GM23338 (cell line): ENCODE data around the gene NEK10. TPM values are rescaled to one million over a fixed set of nuclear protein-coding genes. Genes with fewer than 3 reads are reported as not detected.

Experiments used
- ATAC-seq: fragments of 200-7000 bp; cut with Tn5 transposase; 3 replicates; pipeline ENCODE4 v1.9.1; 2020
- DNase-seq: peaks from one replicate; pipeline ENCODE4 v3.0.0-alpha.2; 2015; ENCODE audit warnings: low spot score
- H2AFZ ChIP-seq: fragments of 200-600 bp; sonication (generic); 2 replicates; pipeline ENCODE4 v1.8.0; 2016; ENCODE audit warnings: antibody characterized with exemption, mild to moderate bottlenecking, moderate library complexity
- H3F3A ChIP-seq: fragments of 200-600 bp; sonication (generic); replicated peaks from 2 replicates; pipeline ENCODE4 v1.8.0; 2017; ENCODE audit warnings: antibody characterized with exemption, mixed run types, low read depth
- H3K27ac ChIP-seq: fragments of 200-600 bp; sonication (generic); 2 replicates; pipeline ENCODE4 v1.6.1; 2016; ENCODE audit warnings: low read depth
- H3K27me3 ChIP-seq: fragments of 200-600 bp; sonication (generic); 2 replicates; pipeline ENCODE4 v1.8.0; 2016; ENCODE audit warnings: mild to moderate bottlenecking, mixed run types, moderate library complexity; ENCODE audit not compliant: insufficient read depth
- H3K36me3 ChIP-seq: fragments of 200-600 bp; sonication (generic); 2 replicates; pipeline ENCODE4 v1.8.0; 2016; ENCODE audit warnings: mild to moderate bottlenecking; ENCODE audit not compliant: insufficient read depth
- H3K4me1 ChIP-seq: fragments of 200-600 bp; sonication (generic); 2 replicates; pipeline ENCODE4 v1.8.0; 2016; ENCODE audit warnings: mild to moderate bottlenecking, moderate library complexity; ENCODE audit not compliant: insufficient read depth
- H3K4me2 ChIP-seq: fragments of 200-600 bp; sonication (generic); 2 replicates; pipeline ENCODE4 v1.7.1; 2017; ENCODE audit warnings: mixed run types
- H3K4me3 ChIP-seq: fragments of 200-600 bp; sonication (generic); 2 replicates; pipeline ENCODE4 v1.6.1; 2016; ENCODE audit warnings: mixed run types
- H3K79me2 ChIP-seq: fragments of 200-600 bp; sonication (generic); replicated peaks from 2 replicates; pipeline ENCODE4 v1.8.0; 2017; ENCODE audit warnings: mild to moderate bottlenecking; ENCODE audit not compliant: insufficient read depth
- H3K9me2 ChIP-seq: fragments of 200-600 bp; sonication (generic); 2 replicates; pipeline ENCODE4 v1.8.0; 2017; ENCODE audit not compliant: insufficient read depth
- H4K20me1 ChIP-seq: fragments of 200-600 bp; sonication (generic); replicated peaks from 2 replicates; pipeline ENCODE4 v1.8.0; 2017; ENCODE audit warnings: mild to moderate bottlenecking; ENCODE audit not compliant: insufficient read depth
- H3K27ac Mint-ChIP-seq: 2 replicates; pipeline ENCODE4 v1.8.0; 2020; ENCODE audit warnings: inconsistent platforms, mild to moderate bottlenecking, moderate library complexity, mixed read lengths
- H3K27me3 Mint-ChIP-seq: 3 replicates; pipeline ENCODE4 v1.8.0; 2022; ENCODE audit warnings: low read depth, mild to moderate bottlenecking, moderate library complexity, mixed read lengths, inconsistent platforms; ENCODE audit not compliant: insufficient read depth, poor library complexity
- H3K36me3 Mint-ChIP-seq: 3 replicates; pipeline ENCODE4 v1.8.0; 2021; ENCODE audit warnings: low read depth, mild to moderate bottlenecking, inconsistent platforms, moderate library complexity, mixed read lengths
- H3K4me1 Mint-ChIP-seq: 3 replicates; pipeline ENCODE4 v1.8.0; 2020; ENCODE audit warnings: mild to moderate bottlenecking, inconsistent platforms, mixed read lengths
- H3K4me3 Mint-ChIP-seq: 3 replicates; pipeline ENCODE4 v1.8.0; 2021; ENCODE audit warnings: moderate library complexity, mild to moderate bottlenecking, inconsistent platforms, mixed read lengths
- H3K9me3 Mint-ChIP-seq: 3 replicates; pipeline ENCODE4 v1.8.0; 2020; ENCODE audit warnings: moderate library complexity, mild to moderate bottlenecking, inconsistent platforms, mixed read lengths
- CREB1 ChIP-seq: fragments of 250-450 bp; sonication (Bioruptor Pico); IDR thresholded peaks from 2 replicates; pipeline ENCODE4 v1.5.0; 2020; ENCODE audit warnings: low read depth, mild to moderate bottlenecking, moderate library complexity
- EZH2 ChIP-seq: fragments of 200-600 bp; sonication (generic); IDR thresholded peaks from one replicate; pipeline ENCODE4 v1.8.0; 2017; ENCODE audit warnings: antibody characterized with exemption, mild to moderate bottlenecking, low read depth; ENCODE audit not compliant: unreplicated experiment
- EZH2phosphoT487 ChIP-seq: fragments of 200-600 bp; sonication (generic); IDR thresholded peaks from one replicate; pipeline ENCODE4 v1.8.1; 2018; ENCODE audit warnings: antibody characterized with exemption; ENCODE audit not compliant: unreplicated experiment
- ZNF114 ChIP-seq: fragments of 250-450 bp; sonication (Bioruptor Pico); IDR thresholded peaks from 2 replicates; pipeline ENCODE4 v1.5.0; 2020; ENCODE audit warnings: mild to moderate bottlenecking, moderate library complexity
- ZNF331 ChIP-seq: fragments of 250-450 bp; sonication (Bioruptor Pico); IDR thresholded peaks from 2 replicates; pipeline ENCODE4 v1.5.0; 2020; ENCODE audit warnings: low read depth, mild to moderate bottlenecking, moderate library complexity
- polyA plus RNA-seq: library from polyadenylated mRNA; unstranded; fragments of >200 nt; fragmentation: Nextera tagmentation; extraction: Ambion mirVana; gene quantifications from 2 replicates; pipeline ENCODE4 v1.2.1, GENCODE V29; 2016
- total RNA-seq: library from RNA; depleted of rRNA; stranded (reverse); fragments of >200 nt; shearing (Covaris generic); gene quantifications from 2 replicates; pipeline ENCODE4 v1.2.3, GENCODE V29; 2014
- TF ChIP-seq, protein P1 (sequence below): fragments of 250-450 bp; sonication (Bioruptor Pico); IDR thresholded peaks from 2 replicates; pipeline ENCODE4 v1.5.0; 2020; ENCODE audit warnings: mild to moderate bottlenecking, moderate library complexity
- TF ChIP-seq, protein P2 (sequence below): IDR thresholded peaks from 2 replicates; pipeline ENCODE4 v1.6.1; 2016; ENCODE audit warnings: antibody characterized with exemption

NEK10 gene
- total and polyA plus RNA-seq, 2 experiments from 2014 or later = 0.55 to 2.0 TPM

DNA sequence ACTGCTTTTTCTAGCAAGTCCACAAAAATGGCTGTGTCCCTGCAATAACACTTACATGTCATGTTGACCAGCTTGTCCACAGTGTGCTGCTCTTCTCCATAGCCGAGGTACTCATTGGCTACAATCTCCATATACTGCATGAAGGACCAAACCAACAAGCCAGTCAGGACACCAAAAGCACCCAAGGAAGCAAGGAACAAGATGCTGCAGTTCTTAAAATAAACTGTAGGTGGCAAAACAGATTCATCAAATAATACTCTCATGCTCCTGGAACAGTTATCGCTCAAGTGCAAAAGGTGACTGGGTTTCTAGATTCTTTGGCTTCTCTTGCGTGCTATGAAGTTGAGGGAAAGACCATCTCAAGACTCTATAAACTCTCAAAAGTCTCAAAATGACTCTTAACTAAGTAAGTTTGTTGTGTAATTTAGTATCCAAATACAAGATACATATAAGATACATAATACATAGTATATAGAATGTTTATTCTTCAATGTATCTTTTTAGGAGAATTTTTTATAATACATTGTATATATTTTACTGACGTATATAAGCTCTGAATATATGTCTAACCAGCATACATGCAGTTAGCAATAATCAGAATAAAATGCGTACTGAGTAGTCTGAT, 57.0 kb downstream of the NEK10 start (continued):
- TF ChIP-seq, protein P1, sequence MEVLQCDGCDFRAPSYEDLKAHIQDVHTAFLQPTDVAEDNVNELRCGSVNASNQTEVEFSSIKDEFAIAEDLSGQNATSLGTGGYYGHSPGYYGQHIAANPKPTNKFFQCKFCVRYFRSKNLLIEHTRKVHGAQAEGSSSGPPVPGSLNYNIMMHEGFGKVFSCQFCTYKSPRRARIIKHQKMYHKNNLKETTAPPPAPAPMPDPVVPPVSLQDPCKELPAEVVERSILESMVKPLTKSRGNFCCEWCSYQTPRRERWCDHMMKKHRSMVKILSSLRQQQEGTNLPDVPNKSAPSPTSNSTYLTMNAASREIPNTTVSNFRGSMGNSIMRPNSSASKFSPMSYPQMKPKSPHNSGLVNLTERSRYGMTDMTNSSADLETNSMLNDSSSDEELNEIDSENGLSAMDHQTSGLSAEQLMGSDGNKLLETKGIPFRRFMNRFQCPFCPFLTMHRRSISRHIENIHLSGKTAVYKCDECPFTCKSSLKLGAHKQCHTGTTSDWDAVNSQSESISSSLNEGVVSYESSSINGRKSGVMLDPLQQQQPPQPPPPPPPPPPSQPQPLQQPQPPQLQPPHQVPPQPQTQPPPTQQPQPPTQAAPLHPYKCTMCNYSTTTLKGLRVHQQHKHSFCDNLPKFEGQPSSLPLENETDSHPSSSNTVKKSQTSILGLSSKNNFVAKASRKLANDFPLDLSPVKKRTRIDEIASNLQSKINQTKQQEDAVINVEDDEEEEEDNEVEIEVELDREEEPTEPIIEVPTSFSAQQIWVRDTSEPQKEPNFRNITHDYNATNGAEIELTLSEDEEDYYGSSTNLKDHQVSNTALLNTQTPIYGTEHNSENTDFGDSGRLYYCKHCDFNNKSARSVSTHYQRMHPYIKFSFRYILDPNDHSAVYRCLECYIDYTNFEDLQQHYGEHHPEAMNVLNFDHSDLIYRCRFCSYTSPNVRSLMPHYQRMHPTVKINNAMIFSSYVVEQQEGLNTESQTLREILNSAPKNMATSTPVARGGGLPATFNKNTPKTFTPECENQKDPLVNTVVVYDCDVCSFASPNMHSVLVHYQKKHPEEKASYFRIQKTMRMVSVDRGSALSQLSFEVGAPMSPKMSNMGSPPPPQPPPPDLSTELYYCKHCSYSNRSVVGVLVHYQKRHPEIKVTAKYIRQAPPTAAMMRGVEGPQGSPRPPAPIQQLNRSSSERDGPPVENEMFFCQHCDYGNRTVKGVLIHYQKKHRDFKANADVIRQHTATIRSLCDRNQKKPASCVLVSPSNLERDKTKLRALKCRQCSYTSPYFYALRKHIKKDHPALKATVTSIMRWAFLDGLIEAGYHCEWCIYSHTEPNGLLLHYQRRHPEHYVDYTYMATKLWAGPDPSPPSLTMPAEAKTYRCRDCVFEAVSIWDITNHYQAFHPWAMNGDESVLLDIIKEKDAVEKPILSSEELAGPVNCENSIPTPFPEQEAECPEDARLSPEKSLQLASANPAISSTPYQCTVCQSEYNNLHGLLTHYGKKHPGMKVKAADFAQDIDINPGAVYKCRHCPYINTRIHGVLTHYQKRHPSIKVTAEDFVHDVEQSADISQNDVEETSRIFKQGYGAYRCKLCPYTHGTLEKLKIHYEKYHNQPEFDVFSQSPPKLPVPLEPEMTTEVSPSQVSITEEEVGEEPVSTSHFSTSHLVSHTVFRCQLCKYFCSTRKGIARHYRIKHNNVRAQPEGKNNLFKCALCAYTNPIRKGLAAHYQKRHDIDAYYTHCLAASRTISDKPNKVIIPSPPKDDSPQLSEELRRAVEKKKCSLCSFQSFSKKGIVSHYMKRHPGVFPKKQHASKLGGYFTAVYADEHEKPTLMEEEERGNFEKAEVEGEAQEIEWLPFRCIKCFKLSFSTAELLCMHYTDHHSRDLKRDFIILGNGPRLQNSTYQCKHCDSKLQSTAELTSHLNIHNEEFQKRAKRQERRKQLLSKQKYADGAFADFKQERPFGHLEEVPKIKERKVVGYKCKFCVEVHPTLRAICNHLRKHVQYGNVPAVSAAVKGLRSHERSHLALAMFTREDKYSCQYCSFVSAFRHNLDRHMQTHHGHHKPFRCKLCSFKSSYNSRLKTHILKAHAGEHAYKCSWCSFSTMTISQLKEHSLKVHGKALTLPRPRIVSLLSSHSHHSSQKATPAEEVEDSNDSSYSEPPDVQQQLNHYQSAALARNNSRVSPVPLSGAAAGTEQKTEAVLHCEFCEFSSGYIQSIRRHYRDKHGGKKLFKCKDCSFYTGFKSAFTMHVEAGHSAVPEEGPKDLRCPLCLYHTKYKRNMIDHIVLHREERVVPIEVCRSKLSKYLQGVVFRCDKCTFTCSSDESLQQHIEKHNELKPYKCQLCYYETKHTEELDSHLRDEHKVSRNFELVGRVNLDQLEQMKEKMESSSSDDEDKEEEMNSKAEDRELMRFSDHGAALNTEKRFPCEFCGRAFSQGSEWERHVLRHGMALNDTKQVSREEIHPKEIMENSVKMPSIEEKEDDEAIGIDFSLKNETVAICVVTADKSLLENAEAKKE (CRISPR knock-in tag) = peak; percentile 28; the same call in 1 of the 2 replicates

DNA sequence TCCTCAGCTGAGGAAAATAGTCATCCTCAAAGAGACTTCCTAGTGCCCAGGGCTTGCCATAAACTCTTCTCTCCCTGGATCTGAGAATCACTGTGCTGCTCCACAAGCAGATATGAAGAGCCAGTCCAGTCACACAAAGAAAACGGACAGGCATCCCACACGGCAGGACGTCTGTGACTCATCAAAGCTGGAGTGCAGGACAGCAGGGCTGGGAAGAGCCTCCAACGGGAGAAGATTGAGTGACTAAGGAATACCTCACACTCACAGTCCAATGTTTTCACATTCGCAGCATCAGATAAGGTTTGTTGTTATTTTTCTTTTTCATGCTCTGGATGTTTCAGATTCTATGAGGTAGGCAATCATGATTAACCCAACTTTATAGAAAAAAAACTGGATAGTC, 57.8 kb downstream of the NEK10 start:
- H3K4me2 ChIP-seq = no peak overlapping the region
- H3K79me2 ChIP-seq = no peaks in the 10 kb centered on the region
- no peaks in the 10 kb centered on the region for H3K27me3 ChIP-seq
- ATAC-seq = no peak
- H4K20me1 ChIP-seq = no peaks in the 10 kb centered on the region
- no peaks in the 10 kb centered on the region for H3K36me3 ChIP-seq
- no peak overlapping the region for H3K4me3 ChIP-seq
- Mint-ChIP-seq H3K4me3 (no peak overlapping the region), H3K27me3 (no peaks in the 10 kb centered on the region), H3K36me3 (peaks cover 3% of the 10 kb centered on the region; the same call in 2 of the 3 replicates), H3K27ac (peak overlapping the region; percentile 49; the same call in 1 of the 2 replicates), H3K9me3 (peaks cover 8% of the 10 kb centered on the region; the same call in 2 of the 3 replicates), H3K4me1 (no peaks in the 10 kb centered on the region)
- H3K4me1 ChIP-seq = no peaks in the 10 kb centered on the region
- DNase-seq = peak; percentile 10
- no peaks in the 10 kb centered on the region for H3F3A ChIP-seq
- no peak overlapping the region for H3K27ac ChIP-seq
- H3K9me2 ChIP-seq = no peaks in the 10 kb centered on the region
- no peak overlapping the region for H2AFZ ChIP-seq
- TF ChIP-seq ZNF331 (no peak), EZH2phosphoT487 (no peak), ZNF114 (CRISPR knock-in tag) (no peak), CREB1 (CRISPR knock-in tag) (no peak), EZH2 (no peak)
- TF ChIP-seq, protein P1 (CRISPR knock-in tag) = no peak
- TF ChIP-seq, protein P2, sequence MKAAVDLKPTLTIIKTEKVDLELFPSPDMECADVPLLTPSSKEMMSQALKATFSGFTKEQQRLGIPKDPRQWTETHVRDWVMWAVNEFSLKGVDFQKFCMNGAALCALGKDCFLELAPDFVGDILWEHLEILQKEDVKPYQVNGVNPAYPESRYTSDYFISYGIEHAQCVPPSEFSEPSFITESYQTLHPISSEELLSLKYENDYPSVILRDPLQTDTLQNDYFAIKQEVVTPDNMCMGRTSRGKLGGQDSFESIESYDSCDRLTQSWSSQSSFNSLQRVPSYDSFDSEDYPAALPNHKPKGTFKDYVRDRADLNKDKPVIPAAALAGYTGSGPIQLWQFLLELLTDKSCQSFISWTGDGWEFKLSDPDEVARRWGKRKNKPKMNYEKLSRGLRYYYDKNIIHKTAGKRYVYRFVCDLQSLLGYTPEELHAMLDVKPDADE = no peak
